ENCODE data around the gene GTF2H4.
"Not testable (repeated sequence)": the region's sequence is repeated elsewhere in the genome, so short reads cannot be mapped to it uniquely, and the experiment has no call there.

DNA sequence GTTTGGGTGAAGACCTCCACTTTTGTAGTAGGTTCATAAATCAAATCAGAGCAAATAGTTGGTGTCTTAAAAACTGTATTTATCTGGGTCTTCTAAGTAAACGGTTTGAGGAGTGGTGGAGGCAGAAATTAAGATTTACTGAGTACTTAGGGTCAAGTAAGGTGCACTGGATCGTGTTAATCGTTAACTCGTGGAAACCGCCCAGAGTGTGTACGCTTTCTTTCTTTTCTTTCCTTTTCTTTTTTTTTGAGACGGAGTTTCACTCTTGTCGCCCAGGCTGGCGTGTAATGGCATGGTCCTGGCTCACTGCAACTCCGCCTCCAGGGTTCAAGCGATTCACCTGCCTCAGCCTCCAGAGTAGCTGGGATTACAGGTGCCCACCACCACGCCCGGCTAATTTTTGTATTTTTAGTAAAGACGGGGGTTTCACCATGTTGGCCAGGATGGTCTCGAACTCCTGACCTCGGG is 683 bp upstream of the GTF2H4 start:
- TF ChIP-seq, protein P1, sequence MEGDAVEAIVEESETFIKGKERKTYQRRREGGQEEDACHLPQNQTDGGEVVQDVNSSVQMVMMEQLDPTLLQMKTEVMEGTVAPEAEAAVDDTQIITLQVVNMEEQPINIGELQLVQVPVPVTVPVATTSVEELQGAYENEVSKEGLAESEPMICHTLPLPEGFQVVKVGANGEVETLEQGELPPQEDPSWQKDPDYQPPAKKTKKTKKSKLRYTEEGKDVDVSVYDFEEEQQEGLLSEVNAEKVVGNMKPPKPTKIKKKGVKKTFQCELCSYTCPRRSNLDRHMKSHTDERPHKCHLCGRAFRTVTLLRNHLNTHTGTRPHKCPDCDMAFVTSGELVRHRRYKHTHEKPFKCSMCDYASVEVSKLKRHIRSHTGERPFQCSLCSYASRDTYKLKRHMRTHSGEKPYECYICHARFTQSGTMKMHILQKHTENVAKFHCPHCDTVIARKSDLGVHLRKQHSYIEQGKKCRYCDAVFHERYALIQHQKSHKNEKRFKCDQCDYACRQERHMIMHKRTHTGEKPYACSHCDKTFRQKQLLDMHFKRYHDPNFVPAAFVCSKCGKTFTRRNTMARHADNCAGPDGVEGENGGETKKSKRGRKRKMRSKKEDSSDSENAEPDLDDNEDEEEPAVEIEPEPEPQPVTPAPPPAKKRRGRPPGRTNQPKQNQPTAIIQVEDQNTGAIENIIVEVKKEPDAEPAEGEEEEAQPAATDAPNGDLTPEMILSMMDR (IDR thresholded peaks at IDR 0.05), result not testable (repeated sequence)
- TF ChIP-seq POLR2A (IDR thresholded peaks at IDR 0.05), result not testable (repeated sequence)

Data from uterus (tissue), 2 donors.